ENCODE data around the gene RAF1.
A peak's percentile ranks its signal among the peaks of the same experiment; 100 is the strongest.
"Not testable (repeated sequence)": the region's sequence is repeated elsewhere in the genome, so short reads cannot be mapped to it uniquely, and the experiment has no call there.

Gene RAF1

DNA sequence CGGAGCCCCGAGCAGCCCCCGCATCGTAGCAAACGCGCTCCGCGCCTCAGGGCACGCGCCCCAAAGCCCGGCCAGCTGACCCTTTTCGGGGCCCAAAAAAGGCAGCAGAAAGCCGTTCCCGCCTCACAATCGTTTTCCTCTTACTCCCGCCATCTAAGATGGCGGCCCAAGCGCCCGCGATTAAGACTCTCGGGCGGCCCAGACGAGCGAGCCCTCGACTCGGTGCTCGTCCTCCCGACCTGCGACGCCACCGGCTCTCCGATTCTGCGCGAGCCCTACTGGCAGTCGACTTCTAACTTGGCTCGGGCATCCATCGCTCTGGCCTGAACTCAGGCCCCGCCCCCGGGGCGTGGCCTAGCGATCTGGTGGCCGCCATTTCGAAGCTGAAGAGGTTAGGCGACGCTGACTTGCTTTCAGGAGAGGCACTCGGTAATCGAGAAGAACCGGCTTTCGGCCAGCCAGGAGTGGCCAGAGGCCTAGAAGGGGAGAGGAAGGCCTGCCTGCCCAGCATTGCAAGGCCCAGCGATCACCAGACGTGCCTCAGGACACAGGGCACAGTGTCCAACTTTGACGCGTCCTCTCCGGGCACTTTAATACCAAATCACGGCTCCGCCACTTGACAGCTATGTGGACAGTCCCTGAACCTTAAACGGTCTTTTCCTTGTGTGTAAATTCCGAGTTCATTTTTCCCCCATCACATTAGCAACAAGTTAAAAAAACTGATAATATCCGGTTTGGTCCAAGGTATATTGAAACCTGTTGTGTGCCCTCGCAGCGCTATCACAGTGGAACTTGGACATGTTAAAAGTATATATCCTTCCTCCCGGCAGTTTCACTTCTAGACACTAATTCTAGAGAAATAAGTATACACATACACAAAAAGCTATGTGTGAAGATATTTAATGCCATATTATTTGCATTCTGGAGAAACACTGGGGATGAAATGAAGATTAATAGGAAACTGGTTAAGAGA is at the start of gene RAF1:
TSS of gene RAF1 (minus strand) at position 182 of the 973 bp plus-strand sequence. CDS start 45,396 bp downstream, outside the sequence.
- peak; percentile 90 to 92 for DNase-seq

- DNase-seq, result no peak
Measured at GRCh38 chr3:12710062-12710461, 46.1 kb upstream of the RAF1 start.

DNA sequence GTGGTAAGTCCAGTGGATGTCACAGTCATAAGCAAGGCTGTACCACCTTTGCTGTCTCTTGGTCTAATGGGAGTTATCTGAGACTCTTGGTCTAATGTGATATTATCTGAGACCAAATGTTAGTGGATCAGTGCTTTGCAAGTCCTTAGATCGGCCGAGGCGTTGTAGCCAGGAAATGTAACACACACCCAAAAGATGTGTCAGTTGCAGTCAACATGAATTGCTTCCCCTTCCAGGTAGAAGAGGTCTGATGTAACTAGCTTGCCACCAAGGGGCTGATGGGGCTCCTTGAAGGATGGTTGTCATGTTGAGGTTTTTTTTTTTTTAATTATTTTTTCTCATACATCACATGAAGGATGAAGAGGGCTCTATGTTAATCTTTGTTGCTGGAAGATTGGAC is 45.4 kb upstream of the RAF1 start:
- DNase-seq, result no peak

- DNase-seq, result no peak
Measured at GRCh38 chr3:12708584-12709192, 44.8 kb upstream of the RAF1 start.

DNA sequence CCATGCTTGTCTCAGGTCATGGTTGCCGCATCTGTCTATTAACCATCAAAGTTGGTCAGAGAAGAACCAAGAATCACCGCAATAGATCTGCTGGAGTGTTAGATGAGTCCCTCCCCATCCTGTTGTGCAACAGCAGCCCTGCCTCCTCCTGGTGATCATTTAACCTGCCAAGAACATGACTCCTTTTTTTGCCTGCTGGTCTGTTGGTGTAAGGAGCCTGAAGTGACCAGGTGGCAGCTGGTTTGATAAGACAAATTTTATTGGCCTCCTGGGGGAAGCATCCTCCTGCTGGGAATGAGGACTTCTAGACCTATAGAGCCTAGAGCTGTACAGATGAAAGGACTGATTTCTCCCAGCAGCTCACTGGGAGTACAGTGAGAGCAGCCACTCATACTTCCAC is 43.5 kb upstream of the RAF1 start:
- DNase-seq, result no peak

GRCh38 chr3:12706504-12707253 is 42.8 kb upstream of the RAF1 start:
- no peak for DNase-seq

DNA sequence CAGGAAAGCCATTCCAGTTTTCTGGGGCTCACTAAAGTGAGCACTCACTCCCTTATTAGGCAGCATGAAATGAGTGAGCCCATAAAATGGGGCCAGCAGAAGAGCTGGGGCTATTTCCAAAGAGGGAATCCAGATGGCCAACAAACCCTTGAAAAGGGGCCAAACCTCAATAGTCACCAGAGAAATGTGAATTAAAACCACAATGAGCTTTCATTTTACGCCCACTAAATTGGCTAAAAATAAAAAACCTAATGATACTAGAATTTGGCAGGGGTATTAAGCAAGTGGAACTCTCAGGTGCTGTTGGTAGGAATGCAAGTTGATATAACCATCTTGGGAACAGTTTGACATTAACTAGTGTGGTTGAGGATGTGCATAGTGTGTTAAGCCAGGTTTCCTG is 42.1 kb upstream of the RAF1 start:
- no peak for DNase-seq

DNA sequence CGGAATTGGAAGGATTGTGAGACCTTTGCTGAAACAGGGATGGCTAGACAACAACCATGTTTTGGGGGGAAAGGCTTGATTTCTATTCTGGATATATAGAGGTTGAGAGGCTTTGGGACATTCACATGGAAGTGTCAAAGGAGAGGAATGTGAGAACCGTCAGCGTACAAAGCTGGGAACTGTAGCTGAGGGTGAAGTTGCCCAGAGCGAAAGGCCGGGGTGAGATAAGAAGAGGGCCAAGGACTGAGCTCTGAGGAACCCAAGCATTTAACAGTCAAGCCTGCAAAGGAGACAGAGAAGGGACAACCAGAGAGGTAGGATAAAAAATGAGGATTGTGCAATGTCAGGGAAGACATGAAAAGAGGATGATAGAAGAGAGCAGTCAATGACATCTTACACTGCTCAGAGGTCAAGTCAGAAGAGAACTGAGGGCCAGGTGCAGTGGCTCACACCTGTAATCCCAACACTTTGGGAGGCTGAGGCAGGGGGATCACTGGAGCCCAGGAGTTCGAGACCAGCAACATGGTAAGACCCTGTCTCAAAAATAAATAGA is 41.5 kb upstream of the RAF1 start:
- DNase-seq, result no peak

DNA sequence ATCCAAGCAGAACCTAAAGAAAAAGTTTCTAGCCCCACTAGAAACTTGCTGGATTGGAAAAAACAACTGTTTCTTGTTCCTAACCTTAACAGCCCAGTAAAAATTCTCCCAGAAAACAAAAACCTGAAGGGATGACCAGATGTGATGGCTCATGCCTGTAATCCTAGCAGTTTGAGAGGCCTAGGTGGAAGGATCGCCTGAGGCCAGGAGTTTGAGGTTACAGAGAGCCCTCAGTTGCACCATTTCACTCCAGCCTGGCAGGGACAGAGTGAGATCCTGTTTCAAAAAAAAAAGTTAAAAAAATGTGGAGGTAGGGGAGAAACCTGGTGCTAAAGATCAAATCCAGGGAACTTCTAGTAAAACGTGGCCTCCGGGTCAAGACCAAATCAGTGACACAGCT is 38.6 kb upstream of the RAF1 start:
- DNase-seq, result no peak

DNA sequence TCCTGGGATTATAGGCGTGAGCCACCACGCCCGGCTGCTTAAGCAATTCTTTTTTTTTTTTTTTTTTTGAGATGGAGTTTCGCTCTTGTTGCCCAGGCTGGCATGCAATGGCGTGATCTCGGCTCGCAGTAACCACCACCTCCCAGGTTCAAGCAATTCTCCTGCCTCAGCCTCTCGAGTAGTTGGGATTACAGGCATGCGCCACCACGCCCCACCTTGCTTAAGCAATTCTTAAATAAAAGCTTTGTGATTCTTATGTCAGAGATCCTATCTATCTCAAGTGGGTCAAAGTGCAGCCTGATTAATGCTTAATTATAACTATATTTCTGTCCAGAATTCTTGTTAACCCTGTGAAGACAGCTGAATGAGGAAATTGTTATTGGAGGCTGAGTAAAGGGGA is 37.7 kb upstream of the RAF1 start:
- not testable (repeated sequence) for DNase-seq

GRCh38 chr3:12700800-12701199 is 36.9 kb upstream of the RAF1 start:
- DNase-seq, result no peak

- DNase-seq, result no peak
Measured at GRCh38 chr3:12695916-12696315, 32.0 kb upstream of the RAF1 start.

GRCh38 chr3:12695112-12695511 is 31.2 kb upstream of the RAF1 start:
- no peak for DNase-seq

- DNase-seq, result no peak
Measured at GRCh38 chr3:12692444-12692843, 28.5 kb upstream of the RAF1 start.

GRCh38 chr3:12689997-12690711 is 26.2 kb upstream of the RAF1 start:
- no peak for DNase-seq

GRCh38 chr3:12687948-12688347 is 24.0 kb upstream of the RAF1 start:
- DNase-seq, result no peak

- DNase-seq, result no peak
Measured at GRCh38 chr3:12686096-12686495, 22.2 kb upstream of the RAF1 start.

- DNase-seq, result no peak
Measured at GRCh38 chr3:12681943-12682390, 18.1 kb upstream of the RAF1 start.

DNA sequence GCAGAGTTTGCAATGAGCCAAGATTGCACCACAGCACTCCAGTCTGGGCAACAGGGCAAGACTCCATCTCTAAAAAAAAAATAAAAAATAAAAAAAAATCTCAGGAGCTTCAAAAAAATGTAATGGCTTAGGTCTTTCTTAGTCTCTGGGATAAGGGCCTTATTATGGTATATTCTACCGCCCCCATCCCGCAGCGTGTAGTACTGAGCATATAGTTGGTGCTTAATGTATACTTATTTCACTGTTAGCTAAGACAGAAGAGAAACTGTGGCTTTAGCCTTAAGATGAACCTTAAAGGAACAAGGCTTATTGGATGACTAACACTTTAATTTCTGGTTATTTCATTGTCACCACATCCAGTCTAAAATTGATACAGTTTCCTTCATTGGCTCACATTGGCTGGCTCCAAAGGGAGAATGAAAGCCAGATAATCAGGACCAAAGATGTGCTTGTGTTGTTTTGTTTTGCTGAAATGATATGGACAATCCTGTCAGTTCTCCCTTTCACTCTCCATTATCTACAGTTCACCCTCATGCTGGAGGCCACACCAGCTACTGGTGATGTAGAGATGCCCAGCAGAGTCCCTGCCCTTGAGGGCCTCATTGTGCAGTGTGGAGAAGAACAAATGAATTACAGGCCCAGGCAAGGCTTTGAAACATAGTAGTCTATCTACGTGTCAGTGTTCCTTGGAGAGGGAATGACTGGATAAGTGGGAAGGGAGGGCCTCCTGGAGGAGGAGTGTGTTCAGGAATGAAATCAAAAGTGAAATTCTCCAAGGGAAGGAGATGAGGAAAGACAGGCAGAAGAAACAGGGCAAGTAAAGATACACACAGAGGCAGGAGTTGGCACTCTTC is 17.4 kb upstream of the RAF1 start:
- DNase-seq, result no peak

- no peak for DNase-seq
Measured at GRCh38 chr3:12679468-12679867, 15.6 kb upstream of the RAF1 start.

DNA sequence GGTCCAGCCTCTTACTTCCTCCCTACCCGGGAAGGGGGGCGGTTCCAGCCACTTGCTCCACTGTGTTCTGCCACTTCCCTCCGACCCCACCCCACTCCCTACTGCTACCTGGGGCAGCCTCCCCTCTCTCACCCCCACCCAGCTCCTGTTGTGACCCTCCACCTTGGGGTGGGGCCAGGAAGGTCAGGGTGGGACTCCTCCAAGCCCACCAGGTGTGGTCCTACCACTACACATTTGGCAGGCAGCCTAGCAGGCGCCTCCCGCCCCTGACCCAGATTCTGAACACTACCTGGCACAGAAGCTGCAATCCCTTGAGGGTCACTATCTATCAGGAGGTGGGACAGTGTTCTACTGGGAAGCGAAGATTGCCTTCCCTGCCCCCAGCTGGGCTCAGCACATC is 13.7 kb upstream of the RAF1 start:
- no peak for DNase-seq
